IPS DF 6.9 (cell line): Measurements from ENCODE around the gene EFR3B.
A peak's percentile ranks its signal among the peaks of the same experiment; 100 is the strongest.

ENCODE experiments used
- DNase-seq: peaks from one replicate; pipeline ENCODE4 v3.0.0-alpha.2; 2013; ENCODE audit warnings: low read depth, low spot score
- H3K27ac ChIP-seq: one replicate; pipeline ENCODE4 v1.5.1; 2013; ENCODE audit warnings: low read length, control low read depth
- H3K27me3 ChIP-seq: 2 replicates; pipeline ENCODE4 v1.6.1; 2013; ENCODE audit warnings: mild to moderate bottlenecking, low read length; ENCODE audit not compliant: control insufficient read depth, insufficient read depth
- H3K36me3 ChIP-seq: 2 replicates; pipeline ENCODE4 v1.6.1; 2013; ENCODE audit warnings: low read length; ENCODE audit not compliant: control insufficient read depth, insufficient read depth
- H3K4me1 ChIP-seq: 2 replicates; pipeline ENCODE4 v1.6.1; 2013; ENCODE audit warnings: low read length; ENCODE audit not compliant: control insufficient read depth, insufficient read depth
- H3K4me3 ChIP-seq: 2 replicates; pipeline ENCODE4 v1.5.1; 2013; ENCODE audit warnings: mild to moderate bottlenecking, low read length
- H3K9me3 ChIP-seq: 2 replicates; pipeline ENCODE4 v1.6.1; 2013; ENCODE audit warnings: low read length, inconsistent platforms; ENCODE audit not compliant: control insufficient read depth, insufficient read depth
- WGBS: extraction: QIAGEN DNeasy Blood & Tissue Kit; methylation state at CpG from one replicate; pipeline ENCODE4 v1.1.7; 2013; ENCODE audit warnings: mixed read lengths, missing lambda C conversion rate; ENCODE audit not compliant: insufficient read length, insufficient coverage; 5-methylcytosine and 5-hydroxymethylcytosine counted together

EFR3B gene

GRCh38 chr2:25034081-25034480, 7.8 kb upstream of the EFR3B start:
- Histone ChIP-seq H3K36me3 (no peaks in the 10 kb centered on the region), H3K9me3 (no peaks in the 10 kb centered on the region), H3K4me3 (no peak overlapping the region), H3K27ac (no peak overlapping the region), H3K27me3 (no peaks in the 10 kb centered on the region), H3K4me1 (no peaks in the 10 kb centered on the region)
- no peak for DNase-seq
- no CpG with 5 or more reads among the region's 5 CpGs for WGBS

- H3K4me3 ChIP-seq: no peak overlapping the region
- H3K9me3 ChIP-seq: no peaks in the 10 kb centered on the region
- H3K27ac ChIP-seq: no peak overlapping the region
- no CpG with 5 or more reads among the region's 12 CpGs for WGBS
- no peaks in the 10 kb centered on the region for H3K4me1 ChIP-seq
- DNase-seq: no peak
- no peaks in the 10 kb centered on the region for H3K27me3 ChIP-seq
- H3K36me3 ChIP-seq: no peaks in the 10 kb centered on the region
Measured at GRCh38 chr2:25035537-25036220, 6.2 kb upstream of the EFR3B start.

- H3K4me1 ChIP-seq: no peaks in the 10 kb centered on the region
- no peaks in the 10 kb centered on the region for H3K9me3 ChIP-seq
- no peaks in the 10 kb centered on the region for H3K27me3 ChIP-seq
- no peak overlapping the region for H3K4me3 ChIP-seq
- H3K36me3 ChIP-seq: no peaks in the 10 kb centered on the region
- no CpG with 5 or more reads among the region's 6 CpGs for WGBS
- no peak overlapping the region for H3K27ac ChIP-seq
- DNase-seq: no peak
Measured at GRCh38 chr2:25036221-25036559, 5.7 kb upstream of the EFR3B start.

DNA sequence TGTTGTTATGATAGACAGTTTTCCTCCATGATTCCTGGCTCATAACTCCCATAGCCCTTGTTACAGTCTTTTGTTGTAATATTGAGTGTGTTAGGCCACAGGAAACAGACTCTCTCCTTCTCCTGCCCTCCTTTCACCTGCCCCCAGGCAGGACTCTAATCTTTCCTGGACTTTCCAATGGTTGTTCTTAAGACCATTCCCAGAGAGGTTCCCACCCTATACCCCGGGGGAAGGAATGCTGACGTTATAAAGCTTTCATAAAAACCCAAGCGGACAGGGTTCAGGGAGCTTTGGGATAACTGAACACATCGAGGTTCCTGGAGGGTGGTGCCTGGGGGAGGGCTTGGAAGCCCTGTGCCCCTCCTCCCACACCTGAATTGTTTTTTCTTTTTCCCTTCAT, 2.8 kb upstream of the EFR3B start:
- H3K9me3 ChIP-seq: no peaks in the 10 kb centered on the region
- peaks cover 11% of the 10 kb centered on the region; the same call in 1 of the 2 replicates for H3K27me3 ChIP-seq
- WGBS: no CpG with 5 or more reads among the region's 4 CpGs
- no peaks in the 10 kb centered on the region for H3K4me1 ChIP-seq
- DNase-seq: no peak
- no peak overlapping the region for H3K4me3 ChIP-seq
- no peaks in the 10 kb centered on the region for H3K36me3 ChIP-seq
- no peak overlapping the region for H3K27ac ChIP-seq

DNA sequence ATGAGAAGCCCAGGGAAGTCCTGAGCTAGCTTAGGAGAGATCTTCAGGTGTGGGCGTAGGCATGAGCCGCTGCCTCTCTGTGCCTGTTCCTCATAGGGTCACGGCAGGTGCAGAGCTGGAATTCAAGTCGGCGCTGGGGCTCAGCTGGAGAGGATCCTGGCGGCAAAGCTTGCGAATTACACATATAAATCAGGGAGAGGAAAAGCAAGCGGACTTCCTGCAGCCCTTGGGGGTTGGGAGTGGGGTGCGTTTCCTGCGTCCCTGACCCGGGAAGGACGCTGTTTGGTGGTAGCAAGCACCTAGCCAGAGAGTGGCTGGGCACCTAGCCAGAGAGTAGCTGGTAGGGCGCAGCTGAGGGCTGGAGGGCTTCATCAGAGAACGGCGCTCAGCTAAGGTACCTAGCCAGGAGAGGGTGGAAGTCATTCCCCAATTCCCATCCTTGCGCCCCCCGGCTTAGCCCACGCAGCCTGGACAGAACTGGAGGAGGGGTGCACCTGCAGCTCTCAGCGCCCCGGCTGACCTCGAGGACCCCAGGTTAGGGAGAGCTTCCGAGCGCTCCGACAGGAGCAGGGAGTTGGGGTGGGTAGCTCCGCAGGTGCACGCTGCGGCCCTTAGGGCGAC, 459 bp upstream of the EFR3B start:
- no peak overlapping the region for H3K27ac ChIP-seq
- peak overlapping the region; percentile 45; the same call in 1 of the 2 replicates for H3K4me3 ChIP-seq
- H3K9me3 ChIP-seq: no peaks in the 10 kb centered on the region
- no peaks in the 10 kb centered on the region for H3K4me1 ChIP-seq
- no CpG with 5 or more reads among the region's 28 CpGs for WGBS
- peaks cover 11% of the 10 kb centered on the region; the same call in 1 of the 2 replicates for H3K27me3 ChIP-seq
- DNase-seq: peak; percentile 68
- H3K36me3 ChIP-seq: no peaks in the 10 kb centered on the region

GRCh38 chr2:25042321-25043240, 705 bp downstream of the EFR3B start:
- no peak overlapping the region for H3K27ac ChIP-seq
- DNase-seq: no peak
- WGBS: no CpG with 5 or more reads among the region's 76 CpGs

DNA sequence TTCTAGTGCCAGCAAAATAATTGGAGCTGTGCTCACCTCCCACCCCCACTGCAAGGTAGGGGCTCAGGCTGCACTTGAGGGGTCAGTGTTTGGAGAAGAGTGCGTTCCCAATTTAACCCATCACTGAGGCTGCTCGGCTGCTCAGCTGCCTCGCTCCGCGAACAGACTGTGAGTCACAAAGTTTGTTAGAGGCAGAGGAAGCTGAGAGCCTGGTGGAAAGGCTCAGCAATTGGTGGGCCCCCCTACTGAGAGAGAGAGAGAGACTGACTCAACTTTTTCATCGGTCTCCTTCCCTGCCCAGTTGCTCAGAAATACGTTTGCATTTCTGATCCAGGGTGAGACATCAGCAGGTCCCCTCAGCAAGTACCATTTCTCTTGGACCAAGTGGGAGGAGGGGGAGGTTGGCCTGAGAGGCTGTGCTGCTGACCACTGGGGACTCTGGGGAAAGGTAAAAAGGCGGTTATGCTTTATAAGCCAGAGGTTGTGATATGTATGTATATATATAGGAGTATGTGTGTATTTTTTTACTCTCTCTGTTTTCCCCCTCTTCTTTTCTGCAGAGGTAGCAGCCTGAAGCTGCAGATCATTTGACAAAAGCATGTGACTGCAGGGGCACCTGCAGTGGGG, 1.5 kb downstream of the EFR3B start:
- Histone ChIP-seq H3K9me3 (no peaks in the 10 kb centered on the region), H3K4me1 (no peaks in the 10 kb centered on the region; the same call in 1 of the 2 replicates), H3K4me3 (peak overlapping the region; percentile 74; the same call in 1 of the 2 replicates), H3K27me3 (peaks cover 11% of the 10 kb centered on the region; the same call in 1 of the 2 replicates), H3K27ac (no peak overlapping the region), H3K36me3 (no peaks in the 10 kb centered on the region)
- no peak for DNase-seq
- WGBS: no CpG with 5 or more reads among the region's 8 CpGs

More at GRCh38 chr2:25042321-25043240, 705 bp downstream of the EFR3B start:
- H3K4me3 ChIP-seq: peak overlapping the region; percentile 74
- no peaks in the 10 kb centered on the region; the same call in 1 of the 2 replicates for H3K4me1 ChIP-seq
- H3K36me3 ChIP-seq: no peaks in the 10 kb centered on the region
- no peaks in the 10 kb centered on the region for H3K9me3 ChIP-seq
- peaks cover 11% of the 10 kb centered on the region; the same call in 1 of the 2 replicates for H3K27me3 ChIP-seq

DNA sequence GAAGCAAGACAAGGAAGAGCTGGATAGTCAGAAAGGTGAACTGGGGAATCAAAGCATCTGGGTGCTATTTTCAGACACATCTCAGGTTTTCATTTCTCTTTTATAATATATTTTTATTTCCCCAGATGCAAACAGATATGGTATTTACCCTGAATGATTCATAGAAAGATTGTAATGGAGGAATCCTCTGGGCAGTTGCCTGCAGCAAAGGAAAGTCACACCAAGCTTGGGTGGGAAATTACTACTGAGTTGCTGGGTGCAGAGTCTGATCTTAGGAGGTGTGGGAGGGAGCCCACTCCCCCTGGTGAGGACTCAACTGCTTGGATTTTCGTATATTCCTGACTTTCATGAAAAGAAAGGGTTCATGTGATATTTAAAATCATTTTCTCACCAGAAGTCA, 2.1 kb downstream of the EFR3B start:
- Histone ChIP-seq H3K36me3 (no peaks in the 10 kb centered on the region), H3K4me3 (no peak overlapping the region), H3K9me3 (no peaks in the 10 kb centered on the region), H3K4me1 (no peaks in the 10 kb centered on the region; the same call in 1 of the 2 replicates), H3K27me3 (peaks cover 11% of the 10 kb centered on the region; the same call in 1 of the 2 replicates), H3K27ac (no peak overlapping the region)
- no peak for DNase-seq
- no CpG with 5 or more reads among the region's 1 CpG for WGBS

DNA sequence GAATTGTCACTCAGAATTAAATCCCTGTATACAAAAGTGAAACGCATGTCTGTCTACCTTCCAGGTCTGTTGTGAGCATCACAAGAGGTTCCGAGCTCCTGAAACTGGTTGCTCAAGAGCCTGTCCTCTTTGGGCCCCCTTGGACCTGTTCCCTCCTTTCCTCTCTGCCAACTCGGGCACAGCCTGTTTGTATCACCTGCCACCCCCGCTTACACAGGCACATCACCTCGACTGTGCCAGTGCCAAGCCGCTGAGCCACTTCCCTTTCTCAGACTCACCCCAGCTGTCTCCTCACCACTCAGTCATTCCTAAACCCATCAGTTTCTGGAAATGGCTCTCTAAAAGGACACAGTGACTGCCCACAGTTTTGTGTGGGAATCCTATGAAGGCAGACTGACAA, 3.1 kb downstream of the EFR3B start:
- no peak for DNase-seq
- H3K36me3 ChIP-seq: no peaks in the 10 kb centered on the region
- no peaks in the 10 kb centered on the region for H3K9me3 ChIP-seq
- no CpG with 5 or more reads among the region's 6 CpGs for WGBS
- no peak overlapping the region for H3K27ac ChIP-seq
- H3K4me3 ChIP-seq: no peak overlapping the region
- H3K4me1 ChIP-seq: no peaks in the 10 kb centered on the region; the same call in 1 of the 2 replicates
- H3K27me3 ChIP-seq: peaks cover 11% of the 10 kb centered on the region; the same call in 1 of the 2 replicates

DNA sequence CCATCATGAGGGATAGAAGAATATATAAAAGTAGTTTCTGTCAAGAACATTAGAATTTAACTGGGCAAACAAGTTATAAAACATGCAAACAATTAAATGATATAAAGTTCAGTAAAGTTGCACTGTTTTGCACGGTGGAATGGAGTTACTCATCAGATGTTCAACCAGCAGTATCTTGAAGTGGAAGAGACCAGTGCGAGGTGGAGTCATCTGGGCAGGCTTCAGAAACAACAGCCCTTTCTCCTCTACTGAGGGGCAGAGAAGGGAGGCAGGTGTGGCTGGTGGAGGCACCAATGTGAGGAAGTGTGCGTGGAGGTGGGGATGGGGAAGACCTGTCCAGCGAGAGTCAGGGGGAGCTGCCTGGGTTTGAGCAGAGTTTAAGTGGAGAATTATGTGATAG, 7.5 kb downstream of the EFR3B start:
- H3K36me3 ChIP-seq: no peaks in the 10 kb centered on the region
- no peak overlapping the region for H3K4me3 ChIP-seq
- WGBS: no CpG with 5 or more reads among the region's 4 CpGs
- H3K4me1 ChIP-seq: no peaks in the 10 kb centered on the region; the same call in 1 of the 2 replicates
- no peak overlapping the region for H3K27ac ChIP-seq
- no peaks in the 10 kb centered on the region for H3K27me3 ChIP-seq
- no peak for DNase-seq
- no peaks in the 10 kb centered on the region for H3K9me3 ChIP-seq
